HCT116 (cell line): ENCODE results near the gene GMPPB.

Experiments
- EZH2 ChIP-seq: fragments of 200-600 bp; sonication (generic); IDR thresholded peaks from 2 replicates; pipeline ENCODE4 v1.6.1; 2017; ENCODE audit warnings: antibody characterized with exemption, mixed run types
- EZH2phosphoT487 ChIP-seq: fragments of 200-600 bp; IDR thresholded peaks from 2 replicates; pipeline ENCODE4 v1.6.1; 2018; ENCODE audit warnings: antibody characterized with exemption, borderline replicate concordance
- POLR2AphosphoS5 ChIP-seq: IDR thresholded peaks from 2 replicates; pipeline ENCODE4 v1.6.1; 2011; ENCODE audit warnings: mild to moderate bottlenecking, low read depth, low read length, moderate library complexity
- TF ChIP-seq, protein P1 (sequence below): IDR thresholded peaks from 2 replicates; pipeline ENCODE4 v1.6.1; 2012
- TF ChIP-seq, protein P2 (sequence below), 3 experiments: fragments of 200-600 bp in 1 of 3; sonication (generic) in 1 of 3; IDR thresholded peaks in 2 of 3; conservative IDR thresholded peaks in 1 of 3; 2 replicates each; pipeline ENCODE4 v1.5.1; 2012 to 2017; ENCODE audit warnings: low read depth in 2 of 3, low read length in 2 of 3, antibody characterized with exemption in 1 of 3, borderline replicate concordance in 1 of 3, control low read depth in 1 of 3, mild to moderate bottlenecking in 1 of 3, mixed read lengths in 1 of 3, mixed run types in 1 of 3, moderate library complexity in 1 of 3; ENCODE audit not compliant: insufficient read depth in 1 of 3

DNA sequence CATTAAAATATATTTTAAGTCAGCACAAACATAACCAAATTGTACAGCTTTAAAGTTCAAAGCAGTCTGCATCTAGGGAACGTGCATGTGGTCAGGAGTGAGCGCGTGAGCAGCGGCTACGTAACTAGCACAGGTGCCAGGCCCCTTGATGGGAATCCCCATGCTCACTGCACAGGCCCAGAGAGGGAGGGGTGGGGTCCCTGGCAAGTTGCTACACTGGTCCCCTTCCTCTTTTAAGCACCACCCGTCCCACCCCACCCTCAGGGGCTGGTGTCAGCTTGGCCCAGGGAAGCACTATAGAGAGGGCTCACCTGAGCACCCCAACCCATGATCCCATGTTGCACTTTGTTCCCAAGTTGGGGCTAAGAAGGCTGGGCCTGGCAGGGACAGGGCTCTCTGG lies 835 bp upstream of the GMPPB start:
- no peak for TF ChIP-seq EZH2
- TF ChIP-seq, protein P1, sequence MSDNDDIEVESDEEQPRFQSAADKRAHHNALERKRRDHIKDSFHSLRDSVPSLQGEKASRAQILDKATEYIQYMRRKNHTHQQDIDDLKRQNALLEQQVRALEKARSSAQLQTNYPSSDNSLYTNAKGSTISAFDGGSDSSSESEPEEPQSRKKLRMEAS = no peak
- TF ChIP-seq, protein P2, sequence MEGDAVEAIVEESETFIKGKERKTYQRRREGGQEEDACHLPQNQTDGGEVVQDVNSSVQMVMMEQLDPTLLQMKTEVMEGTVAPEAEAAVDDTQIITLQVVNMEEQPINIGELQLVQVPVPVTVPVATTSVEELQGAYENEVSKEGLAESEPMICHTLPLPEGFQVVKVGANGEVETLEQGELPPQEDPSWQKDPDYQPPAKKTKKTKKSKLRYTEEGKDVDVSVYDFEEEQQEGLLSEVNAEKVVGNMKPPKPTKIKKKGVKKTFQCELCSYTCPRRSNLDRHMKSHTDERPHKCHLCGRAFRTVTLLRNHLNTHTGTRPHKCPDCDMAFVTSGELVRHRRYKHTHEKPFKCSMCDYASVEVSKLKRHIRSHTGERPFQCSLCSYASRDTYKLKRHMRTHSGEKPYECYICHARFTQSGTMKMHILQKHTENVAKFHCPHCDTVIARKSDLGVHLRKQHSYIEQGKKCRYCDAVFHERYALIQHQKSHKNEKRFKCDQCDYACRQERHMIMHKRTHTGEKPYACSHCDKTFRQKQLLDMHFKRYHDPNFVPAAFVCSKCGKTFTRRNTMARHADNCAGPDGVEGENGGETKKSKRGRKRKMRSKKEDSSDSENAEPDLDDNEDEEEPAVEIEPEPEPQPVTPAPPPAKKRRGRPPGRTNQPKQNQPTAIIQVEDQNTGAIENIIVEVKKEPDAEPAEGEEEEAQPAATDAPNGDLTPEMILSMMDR (IDR thresholded peaks at IDR 0.05 in 2 of 3, conservative IDR thresholded peaks at IDR 0.05 in 1 of 3; ENCODE audit: borderline replicate concordance in 1 of 3, insufficient read depth in 1 of 3, low read depth in 2 of 3, low read length in 2 of 3) = no peak
- no peak for TF ChIP-seq POLR2AphosphoS5
- TF ChIP-seq EZH2phosphoT487 = no peak
